Endothelial cell (in vitro differentiated cells): ENCODE results near the gene HUNK. TPM values are rescaled to one million over a fixed set of nuclear protein-coding genes. Genes with fewer than 3 reads are reported as not detected.

Source experiments
- DNase-seq: peaks from one replicate; pipeline ENCODE4 v3.0.0; 2021; ENCODE audit warnings: low spot score
- H3K27ac Mint-ChIP-seq: one replicate; pipeline ENCODE4 v1.8.0; 2021; ENCODE audit warnings: mixed read lengths, inconsistent platforms; ENCODE audit not compliant: unreplicated experiment
- H3K27me3 Mint-ChIP-seq: one replicate; pipeline ENCODE4 v1.8.0; 2021; ENCODE audit warnings: mild to moderate bottlenecking, moderate library complexity, mixed read lengths, inconsistent platforms; ENCODE audit not compliant: unreplicated experiment
- H3K36me3 Mint-ChIP-seq: one replicate; pipeline ENCODE4 v1.8.0; 2021; ENCODE audit warnings: mild to moderate bottlenecking, low read depth, mixed read lengths, inconsistent platforms; ENCODE audit not compliant: unreplicated experiment
- H3K4me1 Mint-ChIP-seq: one replicate; pipeline ENCODE4 v1.8.0; 2021; ENCODE audit warnings: mild to moderate bottlenecking, mixed read lengths, inconsistent platforms; ENCODE audit not compliant: unreplicated experiment
- H3K4me3 Mint-ChIP-seq: one replicate; pipeline ENCODE4 v1.8.0; 2021; ENCODE audit warnings: mild to moderate bottlenecking, mixed read lengths, inconsistent platforms; ENCODE audit not compliant: unreplicated experiment
- H3K9me3 Mint-ChIP-seq: one replicate; pipeline ENCODE4 v1.8.0; 2021; ENCODE audit warnings: mixed read lengths, inconsistent platforms; ENCODE audit not compliant: unreplicated experiment
- total RNA-seq: library from RNA; stranded (reverse); fragmentation: NEBNext Ultra II Directional; extraction: Animal tissue kit (Norgen Biotek cat#: 25700); gene quantifications from one replicate; pipeline ENCODE4 v1.2.1, GENCODE V29; 2021; ENCODE audit not compliant: unreplicated experiment
- TF ChIP-seq, protein P1 (sequence below): fragments of 200-600 bp; sonication (generic); IDR thresholded peaks from one replicate; pipeline ENCODE4 v1.5.0; 2021; ENCODE audit warnings: antibody characterized with exemption; ENCODE audit not compliant: unreplicated experiment

HUNK gene
- total RNA-seq, 1 donor from 2014 or later = 19.3 TPM

DNA sequence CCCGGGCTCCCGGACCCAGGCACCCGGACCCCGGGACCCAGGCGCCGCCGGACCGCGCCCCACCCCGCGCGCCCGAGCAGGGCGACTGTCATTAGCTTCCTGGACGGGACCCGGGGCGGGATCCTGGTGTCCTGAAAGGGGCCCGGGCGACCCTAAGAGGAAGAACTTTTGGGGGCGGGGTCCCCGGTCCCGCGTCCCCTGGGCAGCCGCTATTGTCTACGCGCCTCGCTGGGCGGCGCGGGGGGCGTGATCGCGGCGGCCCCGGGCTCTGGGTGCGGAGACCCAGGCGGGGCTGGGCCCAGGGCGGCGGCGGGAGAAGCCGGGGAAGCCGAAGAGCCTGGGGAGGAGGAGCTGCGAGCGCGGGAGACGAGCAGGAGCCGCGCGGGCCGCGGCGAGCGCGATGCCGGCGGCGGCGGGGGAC lies 465 bp downstream of the HUNK start:
- H3K4me1 Mint-ChIP-seq = peaks cover 26% of the 10 kb centered on the region
- H3K4me3 Mint-ChIP-seq = no peak overlapping the region
- H3K27ac Mint-ChIP-seq = no peak overlapping the region
- no peaks in the 10 kb centered on the region for H3K9me3 Mint-ChIP-seq
- TF ChIP-seq, protein P1, sequence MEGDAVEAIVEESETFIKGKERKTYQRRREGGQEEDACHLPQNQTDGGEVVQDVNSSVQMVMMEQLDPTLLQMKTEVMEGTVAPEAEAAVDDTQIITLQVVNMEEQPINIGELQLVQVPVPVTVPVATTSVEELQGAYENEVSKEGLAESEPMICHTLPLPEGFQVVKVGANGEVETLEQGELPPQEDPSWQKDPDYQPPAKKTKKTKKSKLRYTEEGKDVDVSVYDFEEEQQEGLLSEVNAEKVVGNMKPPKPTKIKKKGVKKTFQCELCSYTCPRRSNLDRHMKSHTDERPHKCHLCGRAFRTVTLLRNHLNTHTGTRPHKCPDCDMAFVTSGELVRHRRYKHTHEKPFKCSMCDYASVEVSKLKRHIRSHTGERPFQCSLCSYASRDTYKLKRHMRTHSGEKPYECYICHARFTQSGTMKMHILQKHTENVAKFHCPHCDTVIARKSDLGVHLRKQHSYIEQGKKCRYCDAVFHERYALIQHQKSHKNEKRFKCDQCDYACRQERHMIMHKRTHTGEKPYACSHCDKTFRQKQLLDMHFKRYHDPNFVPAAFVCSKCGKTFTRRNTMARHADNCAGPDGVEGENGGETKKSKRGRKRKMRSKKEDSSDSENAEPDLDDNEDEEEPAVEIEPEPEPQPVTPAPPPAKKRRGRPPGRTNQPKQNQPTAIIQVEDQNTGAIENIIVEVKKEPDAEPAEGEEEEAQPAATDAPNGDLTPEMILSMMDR = no peak
- DNase-seq = peak; percentile 57
- H3K27me3 Mint-ChIP-seq = peaks cover 14% of the 10 kb centered on the region
- H3K36me3 Mint-ChIP-seq = no peaks in the 10 kb centered on the region

DNA sequence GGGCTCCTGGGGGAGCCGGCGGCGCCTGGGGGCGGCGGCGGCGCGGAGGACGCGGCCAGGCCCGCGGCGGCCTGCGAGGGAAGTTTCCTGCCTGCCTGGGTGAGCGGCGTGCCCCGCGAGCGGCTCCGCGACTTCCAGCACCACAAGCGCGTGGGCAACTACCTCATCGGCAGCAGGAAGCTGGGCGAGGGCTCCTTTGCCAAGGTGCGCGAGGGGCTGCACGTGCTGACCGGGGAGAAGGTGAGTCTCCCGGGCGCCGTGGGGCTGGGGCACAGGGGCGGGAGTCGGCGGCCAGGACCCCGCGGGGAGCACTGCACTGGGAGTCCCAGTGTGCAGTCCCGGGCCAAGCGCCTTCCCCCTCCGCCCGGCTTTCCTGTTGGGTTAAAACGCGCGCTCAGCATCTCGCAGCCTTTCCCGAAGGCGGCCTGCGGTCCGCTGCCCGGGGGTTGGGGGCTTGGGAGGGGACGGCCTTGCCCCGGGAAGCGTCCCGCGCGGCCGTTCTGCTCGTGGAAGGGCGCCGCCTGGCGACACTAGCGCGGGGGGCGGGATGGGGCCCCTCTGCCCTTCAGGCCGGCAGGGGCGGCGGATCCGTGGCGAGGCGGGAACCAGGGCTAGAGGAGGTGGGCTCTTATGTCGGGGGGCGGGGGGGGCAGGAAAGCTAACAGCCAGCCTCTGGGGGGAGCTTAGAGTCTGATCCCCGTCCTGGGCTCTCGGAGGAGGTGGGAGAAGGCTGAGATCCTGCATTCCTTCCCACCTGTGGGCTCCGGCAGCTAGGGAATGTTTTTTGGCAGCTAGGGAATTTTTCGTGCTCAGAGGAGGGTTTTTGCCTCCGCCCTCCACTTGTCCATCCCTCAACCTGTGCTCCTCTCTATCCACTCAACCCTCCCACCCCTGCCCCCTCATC lies 1.1 kb downstream of the HUNK start:
- TF ChIP-seq, protein P1 = peak; percentile 80
- H3K36me3 Mint-ChIP-seq = no peaks in the 10 kb centered on the region
- no peak overlapping the region for H3K27ac Mint-ChIP-seq
- H3K27me3 Mint-ChIP-seq = peaks cover 14% of the 10 kb centered on the region
- H3K4me1 Mint-ChIP-seq = peaks cover 26% of the 10 kb centered on the region
- no peaks in the 10 kb centered on the region for H3K9me3 Mint-ChIP-seq
- DNase-seq = peak; percentile 84
- peak overlapping the region; percentile 87 for H3K4me3 Mint-ChIP-seq

DNA sequence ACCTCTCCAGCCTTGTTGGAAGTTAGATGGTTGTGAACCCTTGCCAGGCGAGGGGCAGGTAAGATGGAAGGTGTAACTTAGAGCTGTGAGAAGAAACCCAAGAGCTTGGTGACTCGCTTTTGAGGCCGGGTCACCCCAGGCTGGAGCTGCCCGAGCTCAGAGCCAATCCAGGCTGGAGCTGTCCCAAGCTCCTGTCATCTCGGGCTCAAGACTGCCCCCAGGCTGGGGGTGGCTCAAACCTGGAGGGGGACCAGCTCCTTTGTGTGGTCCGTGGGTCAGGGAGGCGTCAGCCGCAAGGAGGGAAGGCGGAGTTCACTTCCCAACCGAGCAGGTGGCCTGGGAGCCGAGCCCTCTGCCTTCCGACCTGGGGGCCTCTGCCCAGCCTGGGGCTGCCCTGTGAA lies 2.0 kb downstream of the HUNK start:
- Mint-ChIP-seq H3K27ac (peak overlapping the region; percentile 63), H3K4me1 (peaks cover 25% of the 10 kb centered on the region)
- peak; percentile 25 for DNase-seq

DNA sequence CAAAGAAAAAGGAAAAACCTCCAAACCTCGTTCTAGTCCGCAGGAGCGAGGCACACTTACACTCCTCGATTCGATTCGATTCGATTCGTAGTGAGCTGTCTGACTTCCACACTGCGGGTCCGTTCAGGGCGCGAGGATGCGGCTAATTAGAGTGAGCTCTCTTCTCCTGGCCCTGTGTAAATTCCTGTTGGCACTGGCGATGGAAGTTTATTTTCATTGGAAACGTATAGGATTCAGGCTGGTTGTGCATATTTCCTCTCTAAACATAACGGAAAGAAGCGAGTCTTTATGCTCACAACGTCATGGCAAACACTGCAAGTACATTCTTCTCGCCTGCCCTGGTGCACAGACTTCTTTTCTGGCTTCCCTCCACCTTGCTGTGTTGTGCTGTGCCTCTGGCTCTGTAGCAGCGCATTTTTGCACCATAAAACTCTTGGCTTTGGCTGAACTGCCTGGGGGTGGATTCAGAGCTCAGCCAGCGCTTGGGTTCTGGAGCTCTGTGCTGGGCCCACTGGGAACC lies 2.7 kb downstream of the HUNK start:
- Mint-ChIP-seq H3K4me3 (peak overlapping the region; percentile 77), H3K4me1 (peaks cover 17% of the 10 kb centered on the region), H3K9me3 (no peaks in the 10 kb centered on the region), H3K36me3 (peaks cover 3% of the 10 kb centered on the region), H3K27me3 (peaks cover 12% of the 10 kb centered on the region), H3K27ac (no peak overlapping the region)
- TF ChIP-seq, protein P1 = no peak
- no peak for DNase-seq

More for the DNA sequence above, 2.0 kb downstream of the HUNK start:
- Mint-ChIP-seq H3K4me3 (peak overlapping the region; percentile 87), H3K27me3 (peaks cover 14% of the 10 kb centered on the region), H3K36me3 (no peaks in the 10 kb centered on the region), H3K9me3 (no peaks in the 10 kb centered on the region)
- TF ChIP-seq, protein P1 = no peak

DNA sequence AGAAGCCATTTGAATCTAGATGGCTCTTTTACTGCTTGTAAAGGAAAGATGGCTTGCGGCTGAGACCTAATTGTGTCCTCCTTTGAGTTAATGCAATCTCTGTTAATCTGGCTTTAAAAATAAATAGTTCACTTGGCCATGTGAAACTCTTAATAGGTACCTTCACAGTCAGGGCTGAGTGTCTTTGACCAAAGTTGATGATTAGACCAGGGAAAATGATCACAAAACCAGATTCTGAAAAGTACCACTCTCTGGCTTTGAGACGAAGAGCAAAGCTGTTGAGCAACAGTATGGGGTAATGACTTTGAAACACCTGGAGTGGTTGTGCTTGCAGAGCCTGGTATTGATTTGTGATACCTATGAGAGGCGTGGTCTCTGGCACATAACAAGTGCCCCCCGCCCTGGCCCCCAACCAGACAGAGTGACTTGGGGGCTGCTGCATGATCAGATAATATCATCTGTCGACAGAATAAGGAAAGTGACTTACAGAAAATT lies 4.7 kb downstream of the HUNK start:
- no peak overlapping the region for H3K4me3 Mint-ChIP-seq
- TF ChIP-seq, protein P1 = no peak
- DNase-seq = no peak
- peaks cover 4% of the 10 kb centered on the region for H3K27me3 Mint-ChIP-seq
- H3K36me3 Mint-ChIP-seq = peaks cover 3% of the 10 kb centered on the region
- H3K27ac Mint-ChIP-seq = no peak overlapping the region
- H3K4me1 Mint-ChIP-seq = peaks cover 9% of the 10 kb centered on the region
- H3K9me3 Mint-ChIP-seq = no peaks in the 10 kb centered on the region
